NOMO-1 (cell line): Measurements from ENCODE around the gene CTNNA2.
A peak's percentile ranks its signal among the peaks of the same experiment; 100 is the strongest.
"Not testable (repeated sequence)": the region's sequence is repeated elsewhere in the genome, so short reads cannot be mapped to it uniquely, and the experiment has no call there.

Experiments used
- DNase-seq, 2 experiments: peaks; one replicate each; lab custom pipeline; 2025; ENCODE audit not compliant: unreplicated experiment in 2 of 2; lab: John Stamatoyannopoulos, UW

Gene CTNNA2

DNA sequence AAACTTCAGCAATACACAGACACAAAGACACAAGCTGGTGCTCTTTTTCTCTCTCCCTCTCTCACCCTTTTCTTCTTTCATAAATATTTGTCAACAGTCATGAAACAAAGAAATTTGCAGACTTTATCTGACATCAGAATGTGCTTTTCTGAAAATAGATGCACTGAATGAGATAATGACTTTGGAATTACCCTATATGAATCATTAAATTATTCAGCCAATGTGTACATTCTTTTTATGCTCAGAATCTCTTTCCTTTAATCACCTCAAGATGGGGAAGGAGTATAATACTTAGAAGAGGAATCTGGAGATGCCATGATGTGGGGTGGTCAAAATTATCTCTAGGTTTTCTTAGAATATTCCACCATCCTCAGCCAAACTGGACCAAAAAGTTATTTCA, 501.8 kb downstream of the CTNNA2 start:
- DNase-seq: no peak

DNA sequence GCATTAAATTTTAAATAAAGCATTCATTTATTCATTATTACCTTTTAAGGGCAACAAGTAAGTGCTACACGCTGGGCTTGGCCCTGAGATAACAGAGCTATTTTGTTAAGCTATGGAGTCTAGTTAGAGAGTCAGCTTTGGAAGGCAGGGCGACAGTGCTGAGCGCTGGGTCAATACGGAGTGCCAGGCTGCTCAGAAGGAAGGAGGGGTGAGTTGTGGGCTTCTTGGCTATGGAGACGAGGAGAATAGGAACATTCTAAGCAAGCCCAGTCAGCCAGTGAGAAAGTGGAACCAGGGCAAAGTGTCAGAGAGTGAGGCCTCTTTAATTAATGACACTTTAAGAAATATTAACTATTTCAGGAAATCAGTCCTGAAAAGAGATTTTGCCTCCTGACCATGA, 503.3 kb downstream of the CTNNA2 start:
- no peak for DNase-seq

DNA sequence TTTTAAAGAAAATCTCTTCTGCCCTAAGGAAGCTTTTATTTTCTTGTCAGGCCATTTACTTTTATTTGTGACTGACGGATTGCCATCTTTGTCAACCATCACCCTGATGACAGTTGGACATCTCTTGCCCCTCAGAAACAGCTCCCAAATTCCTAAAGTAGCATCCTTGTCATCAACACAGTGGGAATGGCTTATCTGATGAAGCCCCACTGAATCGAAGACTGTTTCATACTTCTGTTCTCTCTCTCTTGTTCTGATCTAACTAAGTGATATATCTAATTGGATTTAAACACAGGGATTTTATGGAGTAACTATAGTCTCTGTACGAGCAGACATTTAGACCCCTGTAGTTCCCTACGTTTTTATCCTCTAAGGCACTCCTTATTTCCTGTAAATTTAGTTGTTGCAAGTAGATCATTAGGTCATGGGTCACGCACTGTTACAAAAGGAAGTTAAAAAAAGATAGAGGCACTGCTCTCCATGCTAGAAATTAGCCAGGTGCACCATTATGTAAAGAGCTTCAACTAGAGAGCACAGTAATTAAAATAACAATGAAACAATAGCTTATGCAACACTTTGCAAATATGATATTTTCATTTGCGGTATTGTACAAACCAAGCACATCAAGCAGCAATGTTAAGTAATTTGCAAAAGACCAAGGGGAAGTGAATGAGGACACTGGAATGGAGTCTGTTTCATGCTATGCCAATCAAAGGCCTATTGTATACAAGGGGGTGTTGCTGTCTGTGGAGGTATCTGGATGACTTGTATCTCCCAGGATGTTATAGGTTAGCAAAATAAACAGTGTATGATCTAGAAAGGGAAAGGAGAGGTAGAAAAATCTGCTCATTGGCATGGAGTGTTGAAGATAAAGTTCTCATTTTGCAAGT, 507.0 kb downstream of the CTNNA2 start:
- peak; percentile 8 to 55 for DNase-seq

DNA sequence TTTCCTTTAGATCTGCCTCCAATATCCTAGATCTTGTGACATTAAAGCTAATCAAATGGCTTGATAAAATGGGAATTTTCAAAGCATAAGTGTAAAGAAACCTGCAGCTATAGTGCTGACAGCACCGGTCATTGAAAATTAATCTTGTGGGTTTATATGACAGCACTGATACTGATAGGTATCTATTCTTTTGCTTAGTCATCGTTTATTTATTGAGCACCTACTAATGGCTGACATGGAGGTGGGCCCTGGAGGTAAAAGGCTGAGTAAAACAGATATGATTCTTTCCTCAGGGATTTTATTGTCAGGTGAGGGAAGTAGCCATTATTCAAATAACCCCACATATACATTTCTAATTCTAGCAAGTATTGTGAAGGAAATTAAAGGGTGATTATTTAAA, 509.2 kb downstream of the CTNNA2 start:
- no peak for DNase-seq

DNA sequence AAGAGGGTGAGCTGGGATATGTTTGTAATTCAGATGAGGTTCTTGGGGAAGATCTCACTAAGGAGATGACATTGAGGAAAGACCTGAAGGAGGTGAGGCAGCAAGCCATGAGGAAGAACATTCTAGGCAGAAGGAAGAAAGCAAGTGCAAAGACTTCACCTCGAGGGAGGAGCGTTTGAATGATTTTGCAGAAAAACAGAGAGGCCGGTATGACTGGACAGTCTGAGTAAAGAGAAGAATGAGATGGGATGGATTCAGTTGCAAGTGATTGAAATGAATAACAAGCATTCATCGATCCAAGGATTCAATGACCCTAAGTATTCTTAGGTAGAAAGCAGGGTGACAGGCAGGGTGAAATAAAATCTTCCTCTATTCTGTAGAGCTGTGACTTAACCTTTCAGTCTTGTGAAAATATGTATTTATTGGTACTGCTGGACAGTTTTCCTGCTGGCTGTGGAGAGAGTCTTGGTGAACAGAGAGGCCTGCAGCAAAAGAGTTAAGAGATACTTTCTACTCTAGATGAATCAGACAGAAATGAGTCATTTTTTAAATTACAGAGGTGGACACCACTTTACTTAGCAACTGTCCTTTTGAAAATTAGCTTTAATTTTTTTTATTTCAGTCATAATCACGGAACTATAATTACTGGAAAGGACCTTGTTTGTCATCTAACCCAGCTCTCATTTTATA, 513.3 kb downstream of the CTNNA2 start:
- DNase-seq: peak in 1 of 2 experiments; percentile 33

DNA sequence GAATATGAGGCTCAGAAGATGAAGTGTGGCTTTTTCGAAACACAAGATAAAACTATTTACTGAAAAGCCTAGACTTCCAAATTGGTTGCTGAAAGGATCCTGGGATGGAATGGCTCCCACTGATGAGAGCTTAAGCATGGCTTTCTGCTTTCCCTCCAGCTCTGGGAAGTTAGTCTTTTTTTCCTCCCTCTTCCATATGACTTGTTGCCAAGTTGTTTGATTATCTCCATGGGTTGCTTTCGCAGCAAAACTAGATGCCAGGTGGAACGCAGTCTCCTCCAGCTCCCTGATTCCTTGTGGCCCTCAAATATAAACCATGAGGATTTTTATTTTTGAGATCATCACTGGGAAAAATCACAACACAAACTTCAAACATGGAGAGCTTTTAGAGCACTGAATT, 515.2 kb downstream of the CTNNA2 start:
- no peak for DNase-seq

DNA sequence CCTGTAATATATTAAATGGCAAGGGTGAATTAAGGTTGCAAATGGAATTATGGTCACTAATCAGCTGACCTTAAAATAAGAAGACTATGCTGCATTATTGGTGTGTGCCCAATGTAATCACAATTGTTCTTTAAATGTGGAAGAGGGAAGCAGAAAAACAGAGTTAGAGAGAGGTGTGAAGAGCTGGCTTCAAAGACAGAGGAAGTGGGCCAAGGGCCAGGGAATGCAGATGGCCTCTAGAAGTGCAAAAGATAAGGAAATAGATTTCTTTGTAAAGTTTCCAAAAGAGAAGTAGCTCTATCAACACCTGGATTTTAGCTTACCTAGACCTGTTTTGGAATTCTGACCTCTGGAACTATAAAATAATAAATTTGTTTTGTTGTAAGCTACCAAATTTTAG, 515.7 kb downstream of the CTNNA2 start:
- peak in 1 of 2 experiments; percentile 6 for DNase-seq

DNA sequence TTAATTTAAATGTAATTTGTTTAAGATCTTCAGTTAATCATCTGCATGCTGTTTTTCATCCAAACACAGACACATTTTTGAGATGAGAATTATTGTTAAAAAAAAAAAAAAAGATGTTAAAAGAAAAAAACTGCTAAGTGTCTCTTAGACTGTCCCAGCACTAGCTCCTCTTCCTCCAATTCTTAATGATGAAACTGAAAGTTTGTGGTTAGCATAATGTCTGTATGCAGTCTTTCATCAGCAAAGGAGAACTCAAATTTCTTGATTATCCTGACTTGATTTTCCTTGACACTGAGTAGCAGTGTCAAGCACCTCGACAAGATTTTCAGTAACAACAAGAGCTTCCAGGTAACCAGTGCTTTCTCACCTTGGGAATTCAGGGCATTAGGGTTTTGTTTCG, 517.3 kb downstream of the CTNNA2 start:
- DNase-seq: peak in 1 of 2 experiments; percentile 79

DNA sequence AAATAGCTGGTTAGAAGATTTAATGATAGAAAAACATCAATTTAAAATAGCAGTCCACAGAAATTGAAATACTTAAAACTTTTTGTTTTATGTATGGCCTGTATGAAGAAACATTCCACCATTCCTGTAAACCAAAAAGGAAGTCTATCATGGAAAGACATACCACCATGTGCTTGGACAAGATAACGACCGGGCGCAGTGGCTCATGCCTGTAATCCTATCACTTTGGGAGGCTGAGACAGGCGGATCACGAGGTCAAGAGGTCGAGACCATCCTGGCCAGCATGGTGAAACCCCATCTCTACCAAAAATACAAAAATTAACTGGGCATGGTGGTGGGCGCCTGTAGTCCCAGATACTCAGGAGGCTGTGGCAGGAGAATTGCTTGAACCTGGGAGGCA, 519.8 kb downstream of the CTNNA2 start:
- not testable (repeated sequence) for DNase-seq

DNA sequence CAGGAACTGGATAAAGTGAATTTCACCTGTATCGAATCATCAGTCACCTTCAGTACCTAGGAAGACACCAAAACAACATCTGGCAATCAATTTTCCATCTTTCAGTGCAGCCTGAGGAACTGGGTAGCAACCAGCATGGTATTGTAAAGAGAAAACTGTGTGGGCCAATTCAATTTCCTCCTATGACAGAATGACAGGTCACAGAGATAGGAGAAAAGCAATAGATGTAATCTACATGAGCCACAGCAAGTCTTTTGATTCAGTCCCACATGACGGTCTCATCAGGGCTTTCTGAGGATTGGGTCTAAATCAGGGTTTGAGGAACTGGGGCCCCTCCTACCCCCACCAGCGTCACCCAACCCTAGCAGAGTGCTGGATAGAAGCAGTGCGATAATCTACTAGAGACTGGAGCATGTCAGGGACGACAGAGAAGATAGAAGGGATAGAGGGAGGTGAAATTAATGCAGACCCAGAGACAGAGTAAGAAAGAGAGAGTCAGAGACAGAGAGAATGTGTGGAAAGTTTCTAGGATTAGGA, 523.0 kb downstream of the CTNNA2 start:
- DNase-seq: no peak

DNA sequence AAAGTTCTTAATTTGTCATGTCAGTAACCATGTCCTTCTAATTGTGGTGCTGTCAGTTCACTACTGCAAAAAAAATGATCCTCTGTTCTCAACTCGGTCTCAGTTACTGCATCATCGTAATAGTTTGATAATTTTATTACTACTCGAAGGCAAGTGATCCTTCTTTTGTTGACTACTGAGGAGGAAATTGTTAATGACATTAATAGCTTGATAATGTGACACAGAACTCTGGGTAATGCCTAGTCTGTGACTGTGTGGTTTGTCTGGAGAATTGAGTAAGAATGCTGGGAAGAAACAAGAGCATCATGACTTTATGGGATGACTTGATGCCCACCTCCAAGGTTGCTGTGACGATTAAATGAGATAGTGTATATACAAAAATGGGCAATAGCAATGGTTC, 524.5 kb downstream of the CTNNA2 start:
- DNase-seq: no peak

DNA sequence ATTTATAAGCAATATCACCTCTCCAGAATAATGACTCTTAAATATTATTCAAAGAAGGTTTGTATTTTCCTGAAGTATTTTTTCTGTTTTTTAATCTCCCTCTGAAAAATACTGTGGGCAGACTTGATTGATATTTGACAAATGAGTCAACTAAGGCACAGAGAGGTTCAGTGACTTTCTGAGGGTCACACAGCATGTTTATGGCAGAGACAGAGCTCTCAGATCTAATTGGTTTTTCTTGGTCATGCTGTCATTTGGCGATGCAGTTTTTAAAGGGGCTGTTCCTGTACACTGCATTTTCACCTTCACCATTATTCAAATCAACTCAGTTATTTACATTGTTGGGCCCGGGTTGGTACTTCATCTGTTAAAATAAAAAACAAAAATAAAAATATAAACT, 527.4 kb downstream of the CTNNA2 start:
- no peak for DNase-seq

DNA sequence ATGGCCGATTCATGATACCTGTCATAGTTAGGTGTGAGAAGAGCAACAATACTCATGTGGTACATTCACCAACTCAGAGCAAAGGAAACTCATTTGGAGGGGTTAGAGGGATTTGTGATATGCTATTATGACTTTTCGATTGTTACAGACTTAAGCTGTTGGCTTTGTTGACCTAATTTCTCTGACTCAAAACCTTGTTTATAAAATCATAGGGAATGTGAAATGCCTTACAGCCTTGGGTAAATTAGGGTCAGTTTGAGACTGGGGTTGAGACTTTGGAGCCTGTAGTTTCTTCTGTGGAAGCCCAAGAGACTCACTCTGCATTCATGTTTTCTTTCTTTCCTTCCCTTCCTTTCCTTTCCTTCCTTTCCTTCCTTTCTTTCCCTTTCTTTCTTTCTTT, 529.8 kb downstream of the CTNNA2 start:
- no peak for DNase-seq

DNA sequence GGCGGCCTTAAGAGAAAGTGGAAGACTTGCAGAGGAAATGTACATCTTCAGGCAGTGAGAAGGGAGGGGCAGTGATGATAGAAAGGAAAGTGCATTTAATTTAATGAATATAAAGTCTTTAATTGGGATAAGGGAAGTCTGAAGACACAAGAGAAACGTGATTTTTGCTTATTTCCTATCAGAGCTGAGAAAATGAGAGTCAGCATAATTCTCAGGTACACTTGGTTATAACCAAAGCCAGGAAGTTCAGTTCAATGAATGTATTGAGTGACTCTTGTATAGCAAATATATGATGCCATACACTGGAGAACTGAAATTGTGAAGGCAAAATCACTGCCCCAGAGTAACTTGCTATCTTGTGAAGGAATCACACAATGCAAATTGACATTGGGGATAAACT, 535.4 kb downstream of the CTNNA2 start:
- no peak for DNase-seq

DNA sequence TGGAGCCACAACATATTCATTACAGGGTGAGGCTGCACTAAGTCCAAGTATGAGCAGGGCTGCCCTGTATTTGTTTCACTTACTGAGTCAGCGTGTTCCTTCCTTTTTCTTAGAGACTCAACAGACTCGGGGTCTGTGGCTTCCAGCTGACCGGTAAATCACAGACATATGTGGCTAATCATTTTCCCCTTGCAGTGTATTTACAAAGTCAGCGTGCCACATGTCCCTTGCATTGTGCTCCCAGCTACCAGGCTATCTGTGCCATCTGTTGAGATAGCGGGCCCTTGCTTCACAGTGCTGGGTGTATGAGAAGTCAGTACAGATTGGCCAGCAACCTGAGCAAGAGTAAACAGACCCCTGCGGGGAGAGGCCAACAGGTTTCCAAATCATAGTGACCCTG, 537.4 kb downstream of the CTNNA2 start:
- DNase-seq: peak; percentile 2 to 77

DNA sequence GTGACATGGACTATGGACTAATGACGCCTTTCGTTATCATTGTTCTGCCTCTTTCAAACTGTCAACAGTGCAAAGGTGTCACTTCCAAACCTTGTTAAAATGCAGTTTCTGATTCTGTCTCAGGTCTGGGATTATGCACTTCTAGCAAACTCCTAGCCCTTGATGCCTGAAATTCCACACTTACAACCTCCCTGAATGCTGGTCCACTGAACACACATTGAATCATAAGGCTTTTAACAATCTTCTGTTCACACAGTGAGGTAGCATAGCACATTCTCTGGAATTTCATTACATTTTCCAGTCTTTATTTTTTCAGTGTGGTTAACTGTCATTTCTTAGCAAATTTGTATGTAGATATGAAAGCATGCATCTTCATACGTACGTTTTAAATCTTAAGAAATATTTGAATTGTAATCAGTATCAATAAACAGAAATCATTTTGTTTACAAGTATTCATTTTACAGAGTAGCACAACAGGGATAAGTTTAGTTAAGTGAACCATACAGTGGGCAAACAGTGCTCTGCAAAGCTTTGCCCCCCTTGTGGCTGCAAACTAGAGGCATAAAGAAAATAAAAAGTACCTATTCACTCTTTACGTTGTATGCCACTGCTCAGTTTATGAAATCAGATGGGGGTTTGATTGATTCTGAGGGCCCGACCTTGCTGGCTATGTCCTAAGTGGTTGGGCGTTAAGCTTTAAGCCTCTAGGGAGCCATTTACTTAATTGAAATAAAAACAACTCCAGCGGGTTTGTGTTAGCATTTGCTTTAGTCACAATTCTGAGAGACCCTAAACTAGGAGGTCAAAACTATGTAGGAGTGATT, 540.9 kb downstream of the CTNNA2 start:
- no peak for DNase-seq

DNA sequence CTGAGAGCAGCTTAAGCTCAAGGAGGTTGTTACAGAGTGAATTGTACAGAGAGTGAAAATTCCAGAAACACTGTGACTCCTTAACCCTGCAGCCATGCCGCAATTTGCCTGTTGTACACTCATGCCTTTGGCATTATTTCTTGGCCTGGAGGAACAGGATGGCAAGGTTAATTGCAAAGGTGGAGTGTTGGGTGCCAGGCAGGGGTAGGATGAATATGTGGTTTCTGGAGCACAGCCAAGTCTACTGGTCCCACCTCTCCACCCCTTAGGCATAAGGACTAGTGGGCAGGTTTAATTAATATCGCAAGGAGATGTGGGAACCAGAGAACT, 541.5 kb downstream of the CTNNA2 start:
- DNase-seq: no peak

DNA sequence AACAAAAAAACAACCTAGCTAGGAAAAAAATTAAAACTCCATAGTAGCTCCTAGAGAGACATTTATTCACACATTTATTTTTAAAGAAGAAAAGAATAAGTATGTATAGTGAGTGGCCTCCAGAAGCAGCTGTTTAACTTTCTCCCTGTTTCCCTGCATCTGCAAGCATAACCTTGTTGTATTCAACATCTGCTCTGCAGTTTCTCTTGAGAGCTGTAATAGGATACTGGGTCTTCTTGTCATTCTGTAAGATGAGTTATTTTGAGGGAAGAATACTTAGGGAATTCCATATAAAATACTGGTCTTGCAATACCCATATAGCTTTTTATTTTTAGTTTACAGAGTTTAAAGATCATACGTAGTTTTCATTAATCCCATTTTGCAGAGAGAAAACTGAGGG, 545.1 kb downstream of the CTNNA2 start:
- DNase-seq: no peak

DNA sequence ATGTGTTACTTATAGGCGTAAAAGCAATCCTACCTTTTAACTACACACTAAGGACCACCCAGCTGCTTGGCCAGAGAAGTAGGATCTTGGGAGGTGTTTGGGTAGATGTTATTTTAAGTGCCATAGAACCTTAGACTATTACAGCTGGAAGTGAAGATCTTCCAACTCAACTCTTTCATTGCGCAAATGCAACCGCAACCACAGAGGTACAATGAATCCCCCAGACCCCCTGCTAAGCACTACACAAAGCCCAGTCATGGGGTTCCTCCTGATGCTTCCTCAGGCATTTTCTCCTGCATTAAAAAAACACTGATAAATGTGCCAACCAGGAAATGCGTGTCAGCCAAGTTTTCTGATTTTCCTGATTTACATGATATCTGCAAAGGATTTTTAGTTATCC, 545.7 kb downstream of the CTNNA2 start:
- no peak for DNase-seq

DNA sequence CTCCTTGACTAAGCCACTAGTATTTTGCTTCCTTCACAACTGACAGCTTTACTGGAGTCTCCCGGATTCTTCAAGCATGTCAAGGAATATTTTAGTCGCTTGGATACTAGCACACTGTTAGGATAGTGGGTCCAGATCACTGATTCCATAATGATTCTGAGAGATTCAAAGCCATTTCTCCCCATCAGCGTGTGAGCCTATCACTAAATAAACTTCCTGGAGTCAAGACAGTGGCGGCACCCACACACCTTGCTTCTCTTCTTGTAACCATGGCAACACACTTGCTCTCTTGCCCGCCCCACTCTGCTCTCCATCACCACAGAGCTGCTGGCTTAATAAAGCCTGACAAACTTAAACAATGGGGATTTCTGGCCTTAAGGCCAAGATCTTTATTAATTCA, 546.6 kb downstream of the CTNNA2 start:
- no peak for DNase-seq

DNA sequence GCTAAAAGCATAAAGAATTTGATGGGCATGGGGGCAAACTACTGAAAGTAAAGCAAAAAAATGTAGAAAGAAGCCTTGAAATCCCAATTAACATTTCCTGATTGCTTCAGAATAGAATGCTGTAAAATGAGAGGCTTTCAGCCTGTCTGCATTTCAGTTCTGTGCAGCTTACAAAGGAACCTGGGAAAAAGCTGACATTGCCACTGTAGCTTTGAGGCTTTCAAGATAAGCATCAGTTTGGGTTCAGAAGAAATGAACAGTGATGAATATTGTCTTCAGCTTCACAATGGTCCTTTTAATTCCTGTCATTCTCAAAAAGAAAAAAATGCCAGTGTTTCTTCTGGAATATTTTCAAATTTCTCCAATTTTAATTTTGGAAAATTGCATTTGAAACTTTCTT, 549.0 kb downstream of the CTNNA2 start:
- no peak for DNase-seq
